ENCODE data around the gene ERI2. TPM values are rescaled to one million over a fixed set of nuclear protein-coding genes. Genes with fewer than 3 reads are reported as not detected.
"Not testable (repeated sequence)": the region's sequence is repeated elsewhere in the genome, so short reads cannot be mapped to it uniquely, and the experiment has no call there.

Gene ERI2
- total RNA-seq, 1 donor from 2014 or later, result 11.5 TPM

- peak; percentile 66 for DNase-seq
- intact Hi-C loops (cut with micrococcal nuclease), result no loop called here
- peak; percentile 87 for ATAC-seq
Measured at GRCh38 chr16:20774703-20775362, 31.4 kb downstream of the ERI2 start.

GRCh38 chr16:20773679-20774078 is 32.6 kb downstream of the ERI2 start:
- no peak for ATAC-seq
- DNase-seq, result no peak
- intact Hi-C loops (cut with micrococcal nuclease), result no loop called here

- intact Hi-C loops (cut with micrococcal nuclease), result no loop called here
- ATAC-seq, result no peak
- no peak for DNase-seq
Measured at GRCh38 chr16:20768818-20769217, 37.5 kb downstream of the ERI2 start.

DNA sequence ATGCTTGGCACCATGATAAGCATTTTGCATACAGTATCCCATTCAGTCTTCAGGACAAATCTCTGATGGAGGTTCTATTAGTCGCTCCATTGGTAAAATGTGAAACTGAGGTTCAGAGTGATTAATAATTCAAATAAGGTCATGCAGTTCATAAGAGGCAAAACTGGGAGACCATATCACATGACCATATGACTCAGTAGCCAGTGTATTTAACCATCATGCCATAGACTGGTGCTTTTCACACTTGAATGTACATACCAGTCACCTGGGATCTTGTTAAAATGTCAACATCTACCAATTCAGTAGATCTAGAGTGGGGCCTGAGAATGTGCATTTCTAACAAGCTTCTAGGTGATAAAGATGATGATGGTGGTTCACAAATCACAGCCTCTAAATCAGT is 38.2 kb downstream of the ERI2 start:
- intact Hi-C loops (cut with micrococcal nuclease), result no loop called here
- ATAC-seq, result no peak
- no peak for DNase-seq

DNA sequence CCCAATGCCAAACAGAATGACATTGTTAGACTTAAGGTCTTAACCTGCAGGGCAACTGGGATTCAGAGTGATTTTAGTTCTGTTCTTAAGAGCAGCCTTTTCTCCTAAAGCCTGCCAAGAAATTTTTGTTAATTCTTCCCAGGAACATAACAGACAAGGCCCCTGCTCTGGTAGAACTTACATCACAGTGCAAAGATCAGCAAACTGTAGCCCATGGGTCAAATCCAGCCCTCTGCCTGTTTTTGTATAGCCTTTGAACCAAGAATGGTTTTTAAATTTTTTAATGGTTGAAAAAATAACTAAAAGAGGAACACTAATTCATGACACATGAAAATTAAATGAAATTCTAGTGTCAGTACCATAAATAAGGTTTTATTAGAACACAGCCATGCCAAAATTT is 38.7 kb downstream of the ERI2 start:
- ATAC-seq, result no peak
- no peak for DNase-seq
- intact Hi-C loops (cut with micrococcal nuclease), result no loop called here

GRCh38 chr16:20766294-20766693 is 40.0 kb downstream of the ERI2 start:
- ATAC-seq, result no peak
- intact Hi-C loops (cut with micrococcal nuclease), result no loop called here
- no peak for DNase-seq

DNA sequence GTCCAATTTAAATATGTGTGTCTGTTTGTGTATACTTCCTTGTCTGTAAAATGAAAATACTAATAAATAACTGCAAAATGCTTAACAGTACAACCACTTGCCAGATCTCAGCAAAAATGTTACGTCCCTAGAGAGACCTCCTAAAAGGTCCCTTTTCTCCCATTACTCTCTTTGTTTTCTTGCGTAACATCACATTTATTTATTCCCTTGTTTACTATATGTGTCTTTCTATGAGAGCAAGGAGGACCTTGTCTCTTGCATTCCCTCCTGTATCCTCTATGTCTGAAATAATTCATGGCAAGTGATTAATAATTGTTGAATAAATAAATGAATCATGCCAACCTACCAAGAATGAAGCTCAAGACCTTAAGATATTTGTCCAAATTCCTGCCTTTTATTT is 40.5 kb downstream of the ERI2 start:
- ATAC-seq, result no peak
- intact Hi-C loops (cut with micrococcal nuclease), result no loop called here
- no peak for DNase-seq

DNA sequence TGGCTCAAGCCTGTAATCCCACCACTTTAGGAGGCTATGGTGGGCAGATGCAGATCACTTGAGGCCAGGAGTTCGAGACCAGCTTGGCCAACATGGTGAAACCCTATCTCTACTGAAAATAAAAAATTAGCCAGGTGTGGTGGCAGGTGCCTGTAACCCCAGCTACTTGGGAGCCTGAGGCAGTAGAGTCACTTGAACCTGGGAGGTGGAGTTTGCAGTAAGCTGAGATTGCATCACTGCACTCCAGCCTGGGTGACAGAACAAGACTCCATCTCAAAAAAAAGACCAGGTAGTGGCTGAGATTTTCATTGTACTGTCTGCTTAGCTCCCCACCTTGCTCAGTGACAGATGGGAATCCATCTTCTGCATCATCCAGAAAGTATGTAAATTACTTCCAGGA is 41.8 kb downstream of the ERI2 start:
- ATAC-seq; intact Hi-C loops (cut with micrococcal nuclease); DNase-seq: not testable (repeated sequence)

- ATAC-seq (peak; percentile 95), DNase-seq (no peak)
- intact Hi-C loops (cut with micrococcal nuclease), result no loop called here
Measured at GRCh38 chr16:20763461-20764232, 42.6 kb downstream of the ERI2 start, which contains the start of gene ACSM3. Gene ACSM3 (plus strand): TSS chr16:20764014. CDS start chr16:20770035, 6,021 bp downstream.

DNA sequence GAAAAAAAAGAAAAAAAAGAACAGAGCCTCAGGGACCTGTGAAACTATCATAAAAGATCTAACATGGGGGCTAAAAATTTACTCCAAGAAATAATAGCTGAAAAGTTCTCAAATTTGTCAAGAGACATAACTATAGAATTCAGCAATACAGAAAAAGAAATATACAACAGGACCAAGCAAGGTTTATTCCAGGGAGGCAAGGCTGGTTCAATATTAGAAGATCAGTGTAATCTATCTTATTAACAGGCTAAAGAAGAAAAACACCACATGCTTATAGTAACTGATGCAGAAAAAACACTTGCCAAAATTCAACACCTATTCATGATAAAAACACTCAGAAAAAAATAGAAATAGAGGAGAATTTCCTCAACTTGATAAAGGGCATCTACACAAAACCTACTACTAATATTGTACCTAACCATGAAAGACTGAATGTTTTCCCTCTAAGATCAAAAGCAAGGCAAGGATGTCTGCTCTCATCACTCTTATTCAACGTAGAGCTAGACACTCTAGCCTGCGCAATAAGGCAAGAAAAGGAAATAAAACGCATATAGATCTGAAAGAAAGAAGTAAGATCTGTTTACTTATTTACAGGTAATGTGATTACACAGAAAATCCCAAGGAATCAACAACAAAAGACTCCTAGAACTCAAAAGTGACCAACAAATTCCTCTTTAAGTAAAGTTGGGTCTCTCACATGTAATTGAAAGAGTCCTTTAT is 43.7 kb downstream of the ERI2 start:
- intact Hi-C loops (cut with micrococcal nuclease), result no loop called here
- DNase-seq (no peak), ATAC-seq (no peak)

DNA sequence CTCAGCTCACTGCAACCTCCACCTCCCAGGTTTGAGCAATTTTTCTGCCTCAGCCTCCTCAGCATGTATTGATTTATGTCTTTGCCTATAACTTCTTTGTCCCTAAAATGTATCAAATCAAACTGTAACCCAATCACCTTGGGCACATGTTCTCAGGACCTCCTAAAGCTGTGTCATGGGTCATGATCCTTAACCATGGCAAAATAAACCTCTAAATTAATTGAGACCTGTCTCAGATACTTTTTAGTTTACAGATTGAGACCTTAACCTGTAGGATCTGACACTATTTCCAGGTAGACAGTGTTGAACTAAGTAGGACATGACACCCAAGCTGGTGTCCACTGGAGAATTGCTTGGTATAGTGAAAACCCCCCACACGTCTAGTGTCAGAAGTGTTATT is 45.1 kb downstream of the ERI2 start:
- ATAC-seq (no peak), DNase-seq (no peak)
- intact Hi-C loops (cut with micrococcal nuclease), result no loop called here

- no peak for ATAC-seq
- intact Hi-C loops (cut with micrococcal nuclease), result no loop called here
- no peak for DNase-seq
Measured at GRCh38 chr16:20760346-20760745, 45.9 kb downstream of the ERI2 start.

GRCh38 chr16:20755799-20756198 is 50.5 kb downstream of the ERI2 start:
- DNase-seq; intact Hi-C loops (cut with micrococcal nuclease); ATAC-seq: not testable (repeated sequence)

DNA sequence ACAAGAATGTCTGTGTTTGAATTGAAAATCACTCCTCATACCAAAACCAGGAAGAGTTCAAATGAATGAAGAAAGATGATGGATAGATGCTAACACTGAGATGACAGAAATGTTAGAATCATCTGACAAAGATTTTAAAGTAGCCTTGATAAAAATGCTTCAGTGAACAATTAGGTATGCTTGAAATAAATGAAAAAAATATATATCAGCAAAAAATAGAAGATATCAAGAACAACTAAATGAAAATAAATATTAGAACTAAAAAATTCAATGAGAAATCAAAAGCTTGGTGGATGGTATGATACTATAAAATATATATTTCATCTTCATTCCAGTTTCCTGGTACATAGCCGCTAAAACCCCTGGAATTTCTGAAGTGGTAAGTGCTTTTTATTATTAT is 51.0 kb downstream of the ERI2 start:
- ATAC-seq, result no peak
- no peak for DNase-seq
- intact Hi-C loops (cut with micrococcal nuclease), result no loop called here

GRCh38 chr16:20753727-20754126 is 52.5 kb downstream of the ERI2 start:
- DNase-seq (no peak), ATAC-seq (no peak)
- intact Hi-C loops (cut with micrococcal nuclease), result no loop called here

DNA sequence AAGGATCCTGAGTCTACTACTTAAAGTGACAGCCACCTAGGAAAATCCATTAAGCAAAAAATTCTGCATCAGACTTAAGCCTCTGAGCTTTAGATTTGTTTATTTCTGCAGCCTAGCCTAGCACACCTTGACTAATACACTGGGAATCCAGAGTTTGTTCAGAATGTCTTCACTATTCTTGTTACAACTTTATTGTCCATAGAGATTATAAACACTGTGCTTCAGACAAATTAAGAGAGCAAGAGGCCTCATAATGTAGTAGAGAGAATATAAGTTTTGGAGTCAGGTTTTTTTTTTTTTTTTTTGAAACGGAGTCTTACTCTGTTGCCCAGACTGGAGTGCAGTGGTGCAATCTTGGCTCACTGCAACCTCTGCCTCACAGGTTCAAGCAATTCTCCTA is 55.7 kb downstream of the ERI2 start:
- DNase-seq, result no peak
- ATAC-seq, result no peak
- intact Hi-C loops (cut with micrococcal nuclease), result no loop called here

DNA sequence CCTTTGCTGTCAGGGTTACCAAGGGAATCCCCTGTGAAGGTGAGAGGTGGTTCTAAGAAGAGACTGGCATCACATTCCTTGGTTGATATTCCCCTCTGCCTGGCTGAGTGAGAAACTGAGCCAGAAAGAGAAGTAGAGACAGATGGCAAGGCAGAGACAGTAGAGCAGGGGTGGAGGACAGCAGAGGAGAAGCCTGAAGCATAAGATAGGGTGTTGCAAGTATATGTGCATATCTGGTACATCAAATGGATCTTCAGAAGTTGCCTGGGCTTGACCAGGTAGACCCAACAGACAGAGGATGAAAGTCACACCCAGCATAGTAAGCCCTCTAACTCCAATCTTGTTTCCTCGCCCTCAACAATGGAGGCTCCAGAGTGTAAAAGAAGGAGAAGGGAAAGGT is 56.8 kb downstream of the ERI2 start:
- intact Hi-C loops (cut with micrococcal nuclease), result no loop called here
- ATAC-seq (no peak), DNase-seq (no peak)

DNA sequence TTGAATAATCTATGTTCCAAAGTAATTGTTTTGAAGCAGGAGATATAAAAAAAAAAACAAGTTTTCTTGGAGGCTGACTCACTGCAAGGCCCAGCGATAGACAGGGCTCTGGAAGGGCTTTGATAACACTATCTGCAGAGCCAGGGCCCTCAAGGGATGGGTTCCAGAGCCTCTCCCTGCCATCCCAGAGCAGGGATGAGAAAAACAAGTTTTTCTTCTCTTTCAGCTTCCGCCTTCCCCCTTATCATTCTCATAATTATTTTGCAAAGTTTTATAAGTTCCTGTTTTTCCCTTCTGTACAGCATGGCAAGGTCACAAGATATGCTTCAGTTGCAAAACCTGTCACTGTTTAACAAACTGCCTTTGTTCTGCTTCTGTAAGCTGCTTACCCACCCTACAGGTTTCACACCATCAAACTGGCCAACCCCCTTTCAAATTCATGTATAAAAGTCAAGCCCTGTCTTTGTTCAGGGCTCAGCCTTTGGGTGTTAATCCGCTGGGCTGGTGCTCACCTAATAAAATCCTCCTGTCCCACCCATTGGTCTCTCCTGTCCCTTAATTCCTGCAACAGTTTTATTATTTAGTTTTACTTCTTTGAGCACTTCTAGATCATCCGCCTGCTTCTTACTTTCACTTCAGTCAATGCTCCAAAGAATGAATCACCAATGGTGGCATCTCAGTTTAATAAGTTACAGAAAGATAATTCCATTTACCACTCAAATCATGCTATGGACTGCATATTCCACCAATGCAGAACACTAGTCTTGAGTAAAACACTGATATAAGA is 59.0 kb downstream of the ERI2 start:
- ATAC-seq (no peak), DNase-seq (no peak)
- intact Hi-C loops (cut with micrococcal nuclease), result no loop called here

- DNase-seq (no peak), ATAC-seq (no peak)
- intact Hi-C loops (cut with micrococcal nuclease), result no loop called here
Measured at GRCh38 chr16:20746461-20746860, 59.8 kb downstream of the ERI2 start.

Data from left ventricle myocardium superior (tissue), 1 donor.